ENCODE measurements around the gene PDZD7.

PDZD7 gene

DNA sequence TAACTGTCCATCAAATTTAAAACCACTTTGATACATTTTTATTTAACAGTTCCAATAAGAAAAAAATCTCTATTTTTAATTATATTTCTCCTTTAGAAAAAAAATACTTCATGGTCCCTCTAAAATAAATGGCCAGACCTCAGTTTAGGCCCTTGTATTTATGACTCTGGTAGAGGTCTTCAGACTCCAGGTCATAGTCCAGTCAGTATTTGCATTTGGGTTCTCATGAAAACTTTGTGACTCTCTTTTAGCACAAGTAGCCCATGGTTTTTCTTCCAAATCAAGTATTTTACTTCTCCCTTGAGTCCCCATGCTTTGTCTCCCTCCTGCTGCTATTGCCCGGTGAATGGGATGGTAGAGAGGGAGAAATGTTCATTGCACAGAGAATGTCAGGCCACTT lies 67.1 kb downstream of the PDZD7 start:
- no peak for ATAC-seq (ENCODE audit: low read depth)
- Histone ChIP-seq H3K9me3 (ENCODE audit: severe bottlenecking) (no peaks in the 10 kb centered on the region), H3K36me3 (ENCODE audit: low read depth) (peaks cover 51% of the 10 kb centered on the region), H3K27ac (ENCODE audit: poor library complexity, severe bottlenecking) (no peak overlapping the region), H3K4me3 (ENCODE audit: severe bottlenecking) (no peak overlapping the region), H3K27me3 (ENCODE audit: insufficient read depth, poor library complexity, severe bottlenecking) (no peaks in the 10 kb centered on the region), H3K4me1 (ENCODE audit: insufficient read depth, poor library complexity, severe bottlenecking) (peaks cover 2% of the 10 kb centered on the region)
- no peak for DNase-seq (ENCODE audit: low spot score)
- TF ChIP-seq CTCF (IDR thresholded peaks at IDR 0.05; ENCODE audit: poor library complexity, severe bottlenecking) = no peak

GRCh38 chr10:100962351-100963080 lies 68.4 kb downstream of the PDZD7 start:
- no peaks in the 10 kb centered on the region for H3K27me3 ChIP-seq (ENCODE audit: insufficient read depth, poor library complexity, severe bottlenecking)
- H3K27ac ChIP-seq (ENCODE audit: poor library complexity, severe bottlenecking) = no peak overlapping the region
- no peak for TF ChIP-seq CTCF (IDR thresholded peaks at IDR 0.05; ENCODE audit: poor library complexity, severe bottlenecking)
- H3K4me3 ChIP-seq (ENCODE audit: severe bottlenecking) = no peak overlapping the region
- H3K9me3 ChIP-seq (ENCODE audit: severe bottlenecking) = no peaks in the 10 kb centered on the region
- peaks cover 65% of the 10 kb centered on the region for H3K36me3 ChIP-seq (ENCODE audit: low read depth)
- ATAC-seq (ENCODE audit: low read depth) (no peak), DNase-seq (ENCODE audit: low spot score) (no peak)
- no peaks in the 10 kb centered on the region for H3K4me1 ChIP-seq (ENCODE audit: insufficient read depth, poor library complexity, severe bottlenecking)

DNA sequence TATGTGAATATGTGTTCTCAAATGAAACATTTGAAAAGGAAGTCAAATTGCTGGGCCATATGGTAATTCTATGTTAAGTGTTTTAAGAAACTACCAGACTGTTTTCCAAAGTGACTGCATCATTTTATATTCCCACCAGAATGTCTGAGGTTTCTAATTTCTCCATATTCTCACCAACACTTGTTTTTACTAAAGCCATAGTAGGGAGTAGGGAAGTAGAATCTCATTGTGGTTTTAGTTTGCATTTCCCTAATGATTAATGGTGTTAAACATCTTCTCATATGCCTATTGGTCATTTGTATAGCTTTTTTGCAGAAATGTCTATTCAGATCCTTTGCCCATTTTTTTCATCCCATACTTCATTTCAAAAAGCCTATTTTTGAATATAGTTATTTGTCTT lies 70.7 kb downstream of the PDZD7 start:
- H3K27ac ChIP-seq (ENCODE audit: poor library complexity, severe bottlenecking) = no peak overlapping the region
- H3K36me3 ChIP-seq (ENCODE audit: low read depth) = peaks cover 82% of the 10 kb centered on the region
- no peak for ATAC-seq (ENCODE audit: low read depth)

More for the DNA sequence above, 70.7 kb downstream of the PDZD7 start:
- TF ChIP-seq CTCF (IDR thresholded peaks at IDR 0.05; ENCODE audit: poor library complexity, severe bottlenecking) = no peak
- Histone ChIP-seq H3K9me3 (ENCODE audit: severe bottlenecking) (no peaks in the 10 kb centered on the region), H3K4me1 (ENCODE audit: insufficient read depth, poor library complexity, severe bottlenecking) (no peaks in the 10 kb centered on the region), H3K27me3 (ENCODE audit: insufficient read depth, poor library complexity, severe bottlenecking) (no peaks in the 10 kb centered on the region), H3K4me3 (ENCODE audit: severe bottlenecking) (no peak overlapping the region)
- DNase-seq (ENCODE audit: low spot score) = no peak
